MG63 (cell line): ENCODE measurements around the gene JAZF1. TPM values are rescaled to one million over a fixed set of nuclear protein-coding genes. Genes with fewer than 3 reads are reported as not detected.

Experiments used
- DNase-seq: peaks from one replicate; pipeline ENCODE4 v3.0.0-alpha.2; 2020
- H3K27me3 ChIP-seq: fragments of 250-450 bp; sonication (Bioruptor Pico); 2 replicates; pipeline ENCODE4 v1.5.1; 2020; ENCODE audit warnings: mild to moderate bottlenecking, moderate library complexity
- H3K36me3 ChIP-seq: fragments of 250-450 bp; sonication (Bioruptor Pico); 2 replicates; pipeline ENCODE4 v1.5.1; 2020; ENCODE audit warnings: mild to moderate bottlenecking, moderate library complexity
- H3K4me3 ChIP-seq: fragments of 250-450 bp; sonication (Bioruptor Pico); 2 replicates; pipeline ENCODE4 v1.5.1; 2020; ENCODE audit warnings: mild to moderate bottlenecking, moderate library complexity
- H3K9me3 ChIP-seq: fragments of 250-450 bp; sonication (Bioruptor Pico); 2 replicates; pipeline ENCODE4 v1.5.1; 2020; ENCODE audit warnings: mild to moderate bottlenecking, moderate library complexity
- total RNA-seq: library from RNA; depleted of rRNA; stranded (reverse); fragments of >200 nt; shearing (Covaris generic); gene quantifications from 2 replicates; pipeline ENCODE4 v1.2.3, GENCODE V29; 2014; ENCODE audit warnings: low replicate concordance

Gene JAZF1
- total RNA-seq, 1 experiment from 2014 or later, result 7.6 TPM

GRCh38 chr7:28013441-28013840 is 167.2 kb downstream of the JAZF1 start:
- H3K9me3 ChIP-seq, result peaks cover 5% of the 10 kb centered on the region; the same call in 1 of the 2 replicates
- no peak overlapping the region for H3K4me3 ChIP-seq
- peaks cover 5% of the 10 kb centered on the region for H3K36me3 ChIP-seq
- no peaks in the 10 kb centered on the region for H3K27me3 ChIP-seq
- DNase-seq, result no peak

DNA sequence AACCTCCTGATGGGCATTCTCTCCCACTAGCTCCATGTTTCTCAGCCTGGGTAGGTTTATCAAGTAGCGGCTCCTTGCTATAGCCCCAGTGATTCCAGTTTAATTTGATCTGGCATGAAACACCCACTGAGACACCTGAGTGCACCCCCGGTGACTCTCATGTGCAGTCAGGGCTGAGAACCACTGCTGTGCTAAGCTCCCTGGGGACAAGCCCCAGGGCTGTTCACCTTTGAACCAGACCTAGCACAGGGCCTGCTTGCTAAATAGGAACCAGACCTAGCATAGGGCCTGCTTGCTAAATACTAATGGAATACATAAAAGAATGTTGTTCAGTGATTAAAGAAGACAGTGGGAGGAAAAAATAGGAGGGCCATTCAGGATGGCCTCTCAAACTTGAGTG is 167.6 kb downstream of the JAZF1 start:
- Histone ChIP-seq H3K36me3 (peaks cover 5% of the 10 kb centered on the region), H3K9me3 (peaks cover 5% of the 10 kb centered on the region; the same call in 1 of the 2 replicates), H3K4me3 (no peak overlapping the region), H3K27me3 (no peaks in the 10 kb centered on the region)
- no peak for DNase-seq

DNA sequence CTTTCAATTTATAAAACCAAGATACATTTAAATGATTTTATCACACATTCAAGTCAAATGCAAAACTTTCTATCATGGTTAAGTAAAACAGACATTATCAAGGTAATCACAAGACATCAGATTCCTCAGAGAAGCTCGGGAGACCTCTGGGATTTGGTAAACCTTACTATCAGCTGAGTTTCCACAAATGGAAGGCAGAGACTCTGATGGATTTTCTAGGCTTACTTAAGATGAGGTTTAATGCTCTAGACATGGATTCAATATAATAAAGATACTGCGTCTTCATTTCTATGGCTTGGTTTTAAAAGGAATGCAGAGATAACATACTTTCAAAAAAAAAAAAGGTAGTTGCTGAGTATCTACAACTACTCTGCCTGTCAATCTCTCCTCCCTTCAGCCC is 171.7 kb downstream of the JAZF1 start:
- H3K9me3 ChIP-seq, result no peaks in the 10 kb centered on the region
- no peaks in the 10 kb centered on the region for H3K27me3 ChIP-seq
- H3K4me3 ChIP-seq, result no peak overlapping the region
- DNase-seq, result no peak
- no peaks in the 10 kb centered on the region for H3K36me3 ChIP-seq

DNA sequence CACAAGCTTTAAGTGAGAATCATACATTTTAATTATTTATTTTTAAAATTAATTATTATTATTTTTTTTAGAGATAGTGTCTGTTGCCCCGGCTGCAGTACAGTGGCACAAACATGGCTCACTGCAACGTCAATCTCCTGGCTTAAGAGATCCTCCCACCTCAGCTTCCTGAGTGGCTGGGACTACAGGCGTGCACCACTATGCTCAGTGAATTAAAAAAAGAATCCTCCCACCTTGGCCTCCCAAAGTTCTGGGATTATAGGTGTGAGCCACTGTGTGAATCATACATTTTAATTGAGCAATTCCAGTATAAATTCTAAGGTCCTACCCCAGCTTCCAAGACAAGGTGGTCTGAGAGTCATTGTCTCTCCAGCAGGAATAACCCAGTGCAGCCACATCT is 172.4 kb downstream of the JAZF1 start:
- Histone ChIP-seq H3K9me3 (no peaks in the 10 kb centered on the region), H3K36me3 (no peaks in the 10 kb centered on the region), H3K4me3 (no peak overlapping the region), H3K27me3 (no peaks in the 10 kb centered on the region)
- DNase-seq, result no peak

DNA sequence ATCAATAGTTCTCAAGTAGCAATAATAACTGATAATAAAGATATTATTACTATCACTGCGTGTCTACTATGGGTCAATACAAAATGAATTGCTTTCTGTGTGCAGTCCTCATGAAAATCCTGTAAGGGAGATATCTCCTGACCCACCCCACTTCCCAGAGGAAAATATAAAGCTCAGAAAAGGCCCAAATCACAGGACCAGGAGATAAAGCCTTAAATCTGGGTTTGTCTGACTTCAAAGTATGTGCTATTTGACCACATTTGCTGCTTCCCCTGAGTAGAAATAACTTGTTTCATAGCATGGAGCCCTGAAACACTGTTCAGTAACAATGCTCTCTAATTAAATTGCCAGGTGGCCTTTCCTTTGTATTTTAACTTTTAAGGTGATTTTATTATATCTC is 174.1 kb downstream of the JAZF1 start:
- Histone ChIP-seq H3K36me3 (no peaks in the 10 kb centered on the region), H3K9me3 (no peaks in the 10 kb centered on the region), H3K27me3 (no peaks in the 10 kb centered on the region), H3K4me3 (no peak overlapping the region)
- no peak for DNase-seq

DNA sequence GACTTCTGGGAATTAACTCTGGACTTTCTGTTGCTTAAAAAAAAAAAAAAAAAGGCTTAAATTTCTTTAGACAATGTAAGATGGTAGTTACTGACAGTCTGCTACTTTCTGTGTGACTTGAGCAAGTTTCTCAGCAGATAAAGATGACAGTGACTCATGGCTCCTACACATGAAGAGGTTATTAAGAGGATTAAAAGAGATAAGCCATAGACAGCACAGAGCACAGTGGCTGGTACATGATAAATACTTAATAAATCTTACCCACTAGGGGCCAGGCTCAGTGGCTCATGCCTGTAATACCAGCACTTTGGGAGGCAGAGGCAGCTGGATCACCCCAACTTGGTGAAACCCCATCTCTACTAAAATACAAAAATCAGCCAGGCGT is 174.8 kb downstream of the JAZF1 start:
- Histone ChIP-seq H3K4me3 (no peak overlapping the region), H3K36me3 (no peaks in the 10 kb centered on the region), H3K27me3 (no peaks in the 10 kb centered on the region), H3K9me3 (no peaks in the 10 kb centered on the region)
- no peak for DNase-seq

DNA sequence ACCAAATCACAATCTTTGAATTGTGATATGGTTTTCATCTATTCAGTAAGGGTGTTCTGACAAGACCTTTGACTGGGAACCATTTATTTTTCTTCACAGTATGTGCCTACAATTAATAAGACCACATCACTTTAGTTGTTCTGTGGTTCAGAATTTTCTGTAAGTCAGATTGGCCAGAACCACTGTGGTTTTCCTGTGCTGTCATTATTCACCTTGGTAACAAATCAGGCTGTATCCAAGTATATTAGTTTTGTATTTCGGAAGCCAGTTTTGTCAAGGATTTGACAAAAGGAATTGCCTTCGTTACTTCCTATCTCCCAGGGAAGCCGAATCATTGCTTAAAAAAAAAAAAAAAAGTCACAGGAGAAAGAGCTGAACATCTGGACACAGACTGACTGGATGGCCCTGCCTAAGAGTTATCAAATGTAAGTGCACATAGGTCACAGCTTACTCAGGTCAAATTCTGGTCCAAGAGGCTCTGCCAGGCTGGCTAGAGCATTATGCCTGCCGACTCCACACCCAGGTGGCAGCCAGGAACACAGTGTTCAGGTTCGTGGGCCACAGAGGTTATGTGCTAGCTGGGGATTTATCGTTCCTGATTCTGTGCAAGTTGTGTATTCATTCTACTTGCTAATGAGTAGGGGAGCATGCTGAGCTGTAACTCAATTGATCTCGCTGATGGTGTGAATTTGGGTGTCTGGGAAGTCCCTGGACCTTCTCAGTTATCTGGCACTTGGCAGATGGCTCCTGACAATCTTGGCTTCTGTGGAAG is 175.3 kb downstream of the JAZF1 start:
- no peaks in the 10 kb centered on the region for H3K27me3 ChIP-seq
- H3K36me3 ChIP-seq, result no peaks in the 10 kb centered on the region
- H3K4me3 ChIP-seq, result no peak overlapping the region
- DNase-seq, result no peak
- no peaks in the 10 kb centered on the region for H3K9me3 ChIP-seq

DNA sequence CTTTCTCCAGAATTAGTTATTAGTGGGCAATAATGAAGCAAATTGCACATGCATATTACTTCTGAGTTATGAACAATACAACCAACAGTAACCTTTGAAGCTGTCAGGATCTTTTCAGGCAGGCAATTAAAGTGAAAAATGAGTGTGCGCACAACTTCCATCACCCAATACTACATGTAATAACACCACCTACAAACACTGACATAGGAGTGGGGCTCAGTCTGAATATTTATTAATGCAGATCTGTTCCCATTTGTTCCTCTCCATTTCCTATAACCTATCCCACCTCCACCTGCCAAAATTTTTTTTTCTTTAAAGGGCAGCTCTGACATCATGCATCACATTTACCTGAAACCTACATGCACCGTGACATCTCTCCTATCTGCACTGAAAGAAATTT is 177.2 kb downstream of the JAZF1 start:
- Histone ChIP-seq H3K36me3 (no peaks in the 10 kb centered on the region), H3K27me3 (no peaks in the 10 kb centered on the region), H3K9me3 (no peaks in the 10 kb centered on the region), H3K4me3 (no peak overlapping the region)
- no peak for DNase-seq

GRCh38 chr7:28002638-28003037 is 178.0 kb downstream of the JAZF1 start:
- H3K4me3 ChIP-seq, result no peak overlapping the region
- H3K36me3 ChIP-seq, result no peaks in the 10 kb centered on the region
- DNase-seq, result no peak
- H3K9me3 ChIP-seq, result no peaks in the 10 kb centered on the region
- no peaks in the 10 kb centered on the region for H3K27me3 ChIP-seq

DNA sequence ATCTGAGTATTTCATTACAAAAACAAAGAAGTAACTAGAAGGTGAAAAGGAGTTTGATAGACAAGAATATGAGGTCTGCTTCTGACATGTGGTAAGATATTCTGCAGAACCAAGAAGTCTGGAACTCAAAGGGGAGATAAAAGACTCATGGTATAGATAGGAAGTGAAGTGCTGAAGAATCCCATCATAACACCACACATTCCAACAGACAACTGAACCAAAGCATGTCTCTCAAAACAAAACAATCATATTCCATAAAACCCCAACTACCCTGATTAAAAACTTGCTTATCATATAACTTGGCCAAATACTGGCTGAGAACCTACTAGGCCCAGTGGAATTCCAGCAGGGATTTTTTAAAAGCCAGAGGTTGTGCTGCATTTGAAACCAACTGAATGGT is 178.7 kb downstream of the JAZF1 start:
- DNase-seq, result no peak

GRCh38 chr7:27999829-28000228 is 180.8 kb downstream of the JAZF1 start:
- no peak for DNase-seq
- no peaks in the 10 kb centered on the region for H3K27me3 ChIP-seq
- no peaks in the 10 kb centered on the region for H3K36me3 ChIP-seq
- H3K4me3 ChIP-seq, result no peak overlapping the region
- no peaks in the 10 kb centered on the region for H3K9me3 ChIP-seq

More for the DNA sequence above, 178.7 kb downstream of the JAZF1 start:
- no peak overlapping the region for H3K4me3 ChIP-seq
- no peaks in the 10 kb centered on the region for H3K27me3 ChIP-seq
- H3K9me3 ChIP-seq, result no peaks in the 10 kb centered on the region
- H3K36me3 ChIP-seq, result no peaks in the 10 kb centered on the region

DNA sequence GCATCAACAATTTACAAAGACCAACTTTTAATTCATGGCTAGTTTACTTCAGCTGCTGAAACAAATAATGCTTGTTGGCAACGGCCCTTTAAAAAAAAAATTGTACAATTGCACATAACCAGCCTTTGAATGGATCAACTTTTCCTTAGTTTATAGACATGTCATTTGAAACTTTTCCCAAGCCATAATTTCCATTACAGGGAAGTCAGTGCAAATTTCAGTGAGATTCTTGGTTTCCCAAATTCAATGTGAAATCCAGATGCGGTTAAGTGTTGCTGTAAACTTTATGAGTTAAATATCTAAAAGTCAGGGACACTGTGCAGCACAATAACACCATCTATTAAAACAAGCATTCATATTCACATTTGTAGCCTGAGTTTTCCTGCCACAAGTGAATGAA is 182.2 kb downstream of the JAZF1 start:
- H3K27me3 ChIP-seq, result no peaks in the 10 kb centered on the region
- no peaks in the 10 kb centered on the region for H3K9me3 ChIP-seq
- no peak overlapping the region for H3K4me3 ChIP-seq
- no peak for DNase-seq
- no peaks in the 10 kb centered on the region for H3K36me3 ChIP-seq

- Histone ChIP-seq H3K4me3 (no peak overlapping the region), H3K27me3 (no peaks in the 10 kb centered on the region), H3K9me3 (no peaks in the 10 kb centered on the region), H3K36me3 (no peaks in the 10 kb centered on the region)
- no peak for DNase-seq
Measured at GRCh38 chr7:27997188-27997707, 183.3 kb downstream of the JAZF1 start.

DNA sequence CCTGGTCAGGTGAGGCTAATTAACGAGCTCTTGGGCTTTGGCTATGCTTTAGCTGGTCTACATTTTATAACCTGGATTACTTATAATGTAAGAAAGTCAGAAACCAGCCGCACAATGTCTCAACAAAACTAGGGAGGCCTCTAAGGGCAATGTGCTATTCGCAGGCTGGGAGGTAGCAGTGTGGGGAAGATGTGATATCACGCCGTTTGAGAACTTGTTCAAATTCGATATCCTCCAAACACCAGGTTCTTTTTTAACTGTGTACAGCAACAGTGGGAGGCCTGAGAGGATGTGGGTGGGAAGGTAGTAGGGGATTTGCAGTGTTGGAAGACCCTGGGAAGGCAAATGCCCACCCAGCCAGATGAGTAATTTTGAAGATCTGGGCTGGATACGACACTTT is 184.5 kb downstream of the JAZF1 start:
- H3K9me3 ChIP-seq, result no peaks in the 10 kb centered on the region
- no peaks in the 10 kb centered on the region; the same call in 1 of the 2 replicates for H3K27me3 ChIP-seq
- H3K36me3 ChIP-seq, result no peaks in the 10 kb centered on the region
- H3K4me3 ChIP-seq, result no peak overlapping the region
- no peak for DNase-seq

- no peaks in the 10 kb centered on the region; the same call in 1 of the 2 replicates for H3K27me3 ChIP-seq
- H3K9me3 ChIP-seq, result no peaks in the 10 kb centered on the region
- DNase-seq, result no peak
- no peak overlapping the region for H3K4me3 ChIP-seq
- peaks cover 5% of the 10 kb centered on the region; the same call in 1 of the 2 replicates for H3K36me3 ChIP-seq
Measured at GRCh38 chr7:27995228-27995627, 185.4 kb downstream of the JAZF1 start.

DNA sequence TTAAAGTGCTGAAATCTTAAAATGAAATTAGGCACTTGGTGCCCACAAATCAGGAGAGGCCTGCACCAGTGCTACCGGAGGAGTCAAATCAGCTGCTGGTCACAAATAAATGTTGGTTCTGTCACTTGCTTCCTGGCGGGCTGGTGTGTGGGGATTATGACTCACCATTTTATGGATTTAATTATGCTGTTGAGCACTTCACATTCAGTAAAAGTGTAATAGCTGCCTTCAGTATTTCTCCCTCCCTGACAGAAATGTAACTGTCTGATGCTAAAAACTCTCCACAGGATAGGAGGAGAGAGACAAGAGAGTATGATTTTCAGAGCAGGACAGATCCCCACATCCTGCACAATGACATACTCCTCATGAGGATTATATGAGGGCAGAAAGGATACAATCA is 186.0 kb downstream of the JAZF1 start:
- Histone ChIP-seq H3K36me3 (peaks cover 7% of the 10 kb centered on the region), H3K9me3 (no peaks in the 10 kb centered on the region), H3K4me3 (no peak overlapping the region), H3K27me3 (no peaks in the 10 kb centered on the region; the same call in 1 of the 2 replicates)
- DNase-seq, result peak; percentile 16

DNA sequence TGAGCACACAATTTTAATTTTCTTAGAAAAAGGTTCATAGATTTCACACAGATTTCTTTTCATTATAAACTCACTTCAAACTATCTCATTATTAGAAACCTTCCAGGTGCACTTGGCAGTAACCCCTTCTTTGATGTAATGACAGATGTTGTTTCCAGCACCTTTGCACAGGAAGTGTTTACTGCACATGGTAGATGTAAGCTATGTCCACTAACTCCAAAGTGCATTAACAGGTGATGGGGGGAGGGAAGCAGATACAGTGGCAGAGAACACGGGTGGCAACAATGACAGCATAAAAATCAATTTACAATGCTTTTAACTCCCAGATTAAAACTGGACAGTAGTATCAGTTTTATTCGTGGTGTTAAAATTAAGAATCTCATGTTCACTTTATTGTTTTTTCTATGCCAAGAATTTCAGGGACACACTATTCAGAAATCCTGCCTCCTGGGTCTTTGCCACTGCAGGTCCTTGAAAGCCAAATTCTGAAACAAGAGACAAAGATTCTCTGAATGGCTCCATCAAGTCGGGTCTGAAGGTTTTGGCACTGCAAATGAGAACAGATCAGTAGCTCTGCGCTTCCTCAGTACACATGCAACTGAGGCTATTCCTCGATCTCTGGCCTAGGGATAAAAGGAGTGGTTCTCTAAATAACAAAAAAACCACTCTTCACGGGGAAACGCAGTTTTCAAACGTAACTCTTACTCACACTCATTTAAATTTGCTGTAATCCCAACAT is 187.7 kb downstream of the JAZF1 start:
- Histone ChIP-seq H3K27me3 (no peaks in the 10 kb centered on the region; the same call in 1 of the 2 replicates), H3K36me3 (peaks cover 12% of the 10 kb centered on the region), H3K9me3 (no peaks in the 10 kb centered on the region), H3K4me3 (no peak overlapping the region)
- no peak for DNase-seq
